ENCODE data around the gene TRIM47.
"Not testable (repeated sequence)": the region's sequence is repeated elsewhere in the genome, so short reads cannot be mapped to it uniquely, and the experiment has no call there.

TRIM47 gene

GRCh38 chr17:75861927-75862317 is 16.5 kb downstream of the TRIM47 start:
- H3K27ac ChIP-seq (ENCODE audit: low read length): peak overlapping the region; percentile 60
- H3K27me3 ChIP-seq (ENCODE audit: low read depth, low read length): no peaks in the 10 kb centered on the region
- H3K4me1 ChIP-seq (ENCODE audit: control insufficient read depth in 1 of 2, insufficient read depth in 2 of 2, low read length in 2 of 2): peaks cover 0 to 14% of the 10 kb centered on the region in 2 donors
- no peaks in the 10 kb centered on the region for H3K36me3 ChIP-seq (ENCODE audit: control insufficient read depth in 1 of 2, insufficient read depth in 2 of 2, low read length in 2 of 2)
- no peak overlapping the region for H3K4me3 ChIP-seq (ENCODE audit: low read depth in 1 of 2, low read length in 2 of 2)
- no peaks in the 10 kb centered on the region for H3K9me3 ChIP-seq (ENCODE audit: control insufficient read depth in 1 of 2, low read length in 2 of 2)

- not testable (repeated sequence) for H3K4me3 ChIP-seq (ENCODE audit: low read depth in 1 of 2, low read length in 2 of 2); H3K9me3 ChIP-seq (ENCODE audit: control insufficient read depth in 1 of 2, low read length in 2 of 2); H3K27me3 ChIP-seq (ENCODE audit: low read depth, low read length); H3K36me3 ChIP-seq (ENCODE audit: control insufficient read depth in 1 of 2, insufficient read depth in 2 of 2, low read length in 2 of 2); H3K27ac ChIP-seq (ENCODE audit: low read length)
- H3K4me1 ChIP-seq (ENCODE audit: control insufficient read depth in 1 of 2, insufficient read depth in 2 of 2, low read length in 2 of 2): peaks cover 0 to 13% of the 10 kb centered on the region in 2 donors
Measured at GRCh38 chr17:75859358-75859757, 19.0 kb downstream of the TRIM47 start.

GRCh38 chr17:75856062-75856756 is 22.2 kb downstream of the TRIM47 start:
- Histone ChIP-seq H3K27ac (ENCODE audit: low read length) (peak overlapping the region; percentile 86), H3K4me1 (ENCODE audit: control insufficient read depth in 1 of 2, insufficient read depth in 2 of 2, low read length in 2 of 2) (peaks cover 0 to 24% of the 10 kb centered on the region in 2 donors)

GRCh38 chr17:75855310-75856061 is 22.9 kb downstream of the TRIM47 start, which contains the start of gene WBP2:
TSS of gene WBP2 (minus strand) at chr17:75855335. CDS start at chr17:75855297, 38 bp downstream.
- no peaks in the 10 kb centered on the region for H3K9me3 ChIP-seq (ENCODE audit: control insufficient read depth in 1 of 2, low read length in 2 of 2)
- H3K27ac ChIP-seq (ENCODE audit: low read length): peak within 1 kb of the TSS; percentile 99
- peaks cover 0 to 29% of the 10 kb centered on the region in 2 donors for H3K4me1 ChIP-seq (ENCODE audit: control insufficient read depth in 1 of 2, insufficient read depth in 2 of 2, low read length in 2 of 2)
- H3K4me3 ChIP-seq (ENCODE audit: low read depth in 1 of 2, low read length in 2 of 2): peak within 1 kb of the TSS; percentile 79 to 85
- H3K36me3 ChIP-seq (ENCODE audit: control insufficient read depth in 1 of 2, insufficient read depth in 2 of 2, low read length in 2 of 2): peaks cover 5 to 12% of the 10 kb centered on the region in 2 donors
- H3K27me3 ChIP-seq (ENCODE audit: low read depth, low read length): no peaks in the 10 kb centered on the region

More at GRCh38 chr17:75856062-75856756, 22.2 kb downstream of the TRIM47 start:
- Histone ChIP-seq H3K27me3 (ENCODE audit: low read depth, low read length) (no peaks in the 10 kb centered on the region), H3K4me3 (ENCODE audit: low read depth in 1 of 2, low read length in 2 of 2) (peak overlapping the region; percentile 79 to 85), H3K9me3 (ENCODE audit: control insufficient read depth in 1 of 2, low read length in 2 of 2) (no peaks in the 10 kb centered on the region), H3K36me3 (ENCODE audit: control insufficient read depth in 1 of 2, insufficient read depth in 2 of 2, low read length in 2 of 2) (peaks cover 4 to 5% of the 10 kb centered on the region in 2 donors)

GRCh38 chr17:75854881-75855309 is 23.5 kb downstream of the TRIM47 start:
- no peaks in the 10 kb centered on the region for H3K27me3 ChIP-seq (ENCODE audit: low read depth, low read length)
- H3K4me1 ChIP-seq (ENCODE audit: control insufficient read depth in 1 of 2, insufficient read depth in 2 of 2, low read length in 2 of 2): peaks cover 0 to 33% of the 10 kb centered on the region in 2 donors
- H3K27ac ChIP-seq (ENCODE audit: low read length): peak overlapping the region; percentile 99
- peaks cover 6 to 17% of the 10 kb centered on the region in 2 donors for H3K36me3 ChIP-seq (ENCODE audit: control insufficient read depth in 1 of 2, insufficient read depth in 2 of 2, low read length in 2 of 2)
- H3K4me3 ChIP-seq (ENCODE audit: low read depth in 1 of 2, low read length in 2 of 2): peak overlapping the region; percentile 79 to 85
- H3K9me3 ChIP-seq (ENCODE audit: control insufficient read depth in 1 of 2, low read length in 2 of 2): no peaks in the 10 kb centered on the region

- H3K4me1 ChIP-seq (ENCODE audit: control insufficient read depth in 1 of 2, insufficient read depth in 2 of 2, low read length in 2 of 2): peaks cover 0 to 40% of the 10 kb centered on the region in 2 donors
- no peaks in the 10 kb centered on the region for H3K27me3 ChIP-seq (ENCODE audit: low read depth, low read length)
- H3K27ac ChIP-seq (ENCODE audit: low read length): peak overlapping the region; percentile 99
- H3K9me3 ChIP-seq (ENCODE audit: control insufficient read depth in 1 of 2, low read length in 2 of 2): no peaks in the 10 kb centered on the region
- peaks cover 12 to 24% of the 10 kb centered on the region in 2 donors for H3K36me3 ChIP-seq (ENCODE audit: control insufficient read depth in 1 of 2, insufficient read depth in 2 of 2, low read length in 2 of 2)
- peak overlapping the region; percentile 79 to 85 for H3K4me3 ChIP-seq (ENCODE audit: low read depth in 1 of 2, low read length in 2 of 2)
Measured at GRCh38 chr17:75854101-75854748, 24.2 kb downstream of the TRIM47 start.

- Histone ChIP-seq H3K4me3 (ENCODE audit: low read depth in 1 of 2, low read length in 2 of 2) (no peak overlapping the region), H3K9me3 (ENCODE audit: control insufficient read depth in 1 of 2, low read length in 2 of 2) (no peaks in the 10 kb centered on the region), H3K27ac (ENCODE audit: low read length) (peak overlapping the region; percentile 40), H3K4me1 (ENCODE audit: control insufficient read depth in 1 of 2, insufficient read depth in 2 of 2, low read length in 2 of 2) (peaks cover 0 to 48% of the 10 kb centered on the region in 2 donors), H3K36me3 (ENCODE audit: control insufficient read depth in 1 of 2, insufficient read depth in 2 of 2, low read length in 2 of 2) (peaks cover 14 to 30% of the 10 kb centered on the region in 2 donors), H3K27me3 (ENCODE audit: low read depth, low read length) (no peaks in the 10 kb centered on the region)
Measured at GRCh38 chr17:75853433-75853832, 24.9 kb downstream of the TRIM47 start.

GRCh38 chr17:75851693-75851991 is 26.7 kb downstream of the TRIM47 start:
- not testable (repeated sequence) for H3K9me3 ChIP-seq (ENCODE audit: control insufficient read depth in 1 of 2, low read length in 2 of 2); H3K27me3 ChIP-seq (ENCODE audit: low read depth, low read length); H3K27ac ChIP-seq (ENCODE audit: low read length); H3K4me3 ChIP-seq (ENCODE audit: low read depth in 1 of 2, low read length in 2 of 2)
- Histone ChIP-seq H3K4me1 (ENCODE audit: control insufficient read depth in 1 of 2, insufficient read depth in 2 of 2, low read length in 2 of 2) (peaks cover 0 to 48% of the 10 kb centered on the region in 2 donors), H3K36me3 (ENCODE audit: control insufficient read depth in 1 of 2, insufficient read depth in 2 of 2, low read length in 2 of 2) (peaks cover 30 to 48% of the 10 kb centered on the region in 2 donors)

GRCh38 chr17:75850928-75851692 is 27.3 kb downstream of the TRIM47 start:
- no peak overlapping the region for H3K4me3 ChIP-seq (ENCODE audit: low read depth in 1 of 2, low read length in 2 of 2)
- H3K36me3 ChIP-seq (ENCODE audit: control insufficient read depth in 1 of 2, insufficient read depth in 2 of 2, low read length in 2 of 2): peaks cover 33 to 54% of the 10 kb centered on the region in 2 donors
- peaks cover under 1 to 48% of the 10 kb centered on the region in 2 donors for H3K4me1 ChIP-seq (ENCODE audit: control insufficient read depth in 1 of 2, insufficient read depth in 2 of 2, low read length in 2 of 2)
- no peaks in the 10 kb centered on the region for H3K27me3 ChIP-seq (ENCODE audit: low read depth, low read length)
- no peaks in the 10 kb centered on the region for H3K9me3 ChIP-seq (ENCODE audit: control insufficient read depth in 1 of 2, low read length in 2 of 2)
- no peak overlapping the region for H3K27ac ChIP-seq (ENCODE audit: low read length)

GRCh38 chr17:75849724-75850123 is 28.7 kb downstream of the TRIM47 start:
- H3K9me3 ChIP-seq (ENCODE audit: control insufficient read depth in 1 of 2, low read length in 2 of 2): no peaks in the 10 kb centered on the region
- no peak overlapping the region for H3K27ac ChIP-seq (ENCODE audit: low read length)
- no peaks in the 10 kb centered on the region for H3K27me3 ChIP-seq (ENCODE audit: low read depth, low read length)
- H3K36me3 ChIP-seq (ENCODE audit: control insufficient read depth in 1 of 2, insufficient read depth in 2 of 2, low read length in 2 of 2): peaks cover 33 to 58% of the 10 kb centered on the region in 2 donors
- H3K4me1 ChIP-seq (ENCODE audit: control insufficient read depth in 1 of 2, insufficient read depth in 2 of 2, low read length in 2 of 2): peaks cover 13 to 62% of the 10 kb centered on the region in 2 donors
- no peak overlapping the region for H3K4me3 ChIP-seq (ENCODE audit: low read depth in 1 of 2, low read length in 2 of 2)
